GM19452 (cell line): ENCODE measurements around the gene CDK2AP2.
"Not testable (repeated sequence)": the region's sequence is repeated elsewhere in the genome, so short reads cannot be mapped to it uniquely, and the experiment has no call there.

Source experiments
- ATAC-seq: cut with Tn5 transposase; IDR thresholded peaks from one replicate; pipeline ENCODE4 v1.9.1; 2021; ENCODE audit not compliant: unreplicated experiment

CDK2AP2 gene

GRCh38 chr11:67524480-67524808 lies 16.5 kb upstream of the CDK2AP2 start:
- no peak for ATAC-seq

- ATAC-seq, result no peak
Measured at GRCh38 chr11:67523556-67524479, 15.9 kb upstream of the CDK2AP2 start.

DNA sequence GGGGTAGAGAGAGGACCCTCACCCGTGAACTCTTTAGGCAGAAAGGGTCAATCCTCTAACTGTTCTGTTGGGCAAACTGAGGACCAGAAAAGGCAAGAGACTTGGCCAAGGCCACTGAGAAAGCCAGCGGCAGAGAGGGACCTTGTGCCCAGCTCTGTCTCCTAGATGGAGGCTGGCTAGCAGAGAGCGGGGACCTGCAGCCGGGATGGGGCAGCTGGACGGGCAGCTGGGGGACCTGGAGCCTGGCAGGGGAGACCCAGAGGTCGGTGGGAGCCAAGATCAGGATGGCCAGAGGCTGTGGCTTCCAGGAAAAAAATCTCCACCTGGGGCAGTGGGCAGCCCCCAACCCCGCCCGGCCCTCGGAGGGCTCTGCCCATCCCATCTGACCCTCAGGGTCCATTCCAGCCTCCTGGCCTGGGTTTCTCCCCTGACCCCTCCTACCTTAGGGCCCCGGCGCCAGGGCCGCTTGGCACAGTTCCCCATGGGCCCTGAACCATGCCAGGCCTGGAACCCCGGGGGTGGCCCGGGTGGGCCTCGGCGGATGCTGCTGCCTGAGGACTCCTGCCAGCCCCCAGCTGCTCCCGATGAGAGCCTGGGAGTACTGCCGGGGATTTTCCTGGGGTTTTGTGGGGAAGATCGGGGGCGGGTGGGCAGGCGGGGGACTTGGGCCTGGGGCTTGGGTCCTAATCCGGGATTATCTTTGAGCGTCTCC lies 15.0 kb upstream of the CDK2AP2 start, which contains the start of gene CABP2:
Gene CABP2, minus strand, starts transcription at position 603 of the 712 bp plus-strand sequence. Its CDS starts 120 bp downstream, at position 483.
- no peak for ATAC-seq

DNA sequence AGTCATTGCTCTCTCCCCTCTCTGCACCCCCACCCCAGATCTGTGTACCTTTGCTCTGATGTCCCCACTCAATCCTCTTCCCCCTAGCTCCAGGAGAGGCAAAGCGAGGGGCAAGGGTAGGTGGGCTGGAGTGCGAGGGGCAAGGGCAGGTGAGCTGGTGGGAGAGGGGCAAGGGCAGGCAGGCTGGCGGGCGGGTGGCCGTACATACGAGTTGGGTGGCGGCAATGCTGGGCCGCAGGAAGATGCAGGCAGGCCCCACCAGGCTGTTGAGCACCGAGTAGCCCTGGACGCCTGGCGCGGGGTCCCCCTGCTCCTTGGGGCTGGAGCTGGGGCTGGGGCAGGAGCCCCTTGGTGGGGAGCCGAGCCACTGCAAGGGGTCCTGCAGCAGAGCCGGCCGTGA lies 14.4 kb upstream of the CDK2AP2 start:
- ATAC-seq, result no peak

DNA sequence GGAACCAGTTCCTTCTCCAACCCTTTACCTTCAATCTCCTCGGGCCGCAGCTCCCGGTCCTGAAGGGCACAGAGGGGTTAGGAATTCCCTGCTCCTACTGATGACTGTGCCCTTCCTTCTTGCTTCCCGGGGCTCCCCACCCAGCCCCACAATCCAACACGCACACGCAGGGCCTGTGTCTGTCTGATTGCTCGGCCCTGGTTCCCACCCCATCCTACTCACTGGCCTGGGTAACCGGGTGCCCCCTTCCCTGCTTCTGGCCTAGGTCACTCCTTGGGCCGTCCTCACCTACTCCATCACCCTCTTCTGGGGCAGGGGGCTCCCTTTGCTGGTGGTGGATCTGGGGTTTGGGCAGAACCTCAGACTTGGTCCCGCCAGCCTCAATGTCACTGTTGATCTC lies 14.0 kb upstream of the CDK2AP2 start:
- no peak for ATAC-seq

- no peak for ATAC-seq
Measured at GRCh38 chr11:67520856-67521824, 13.2 kb upstream of the CDK2AP2 start.

GRCh38 chr11:67519726-67520125 lies 11.8 kb upstream of the CDK2AP2 start:
- no peak for ATAC-seq

GRCh38 chr11:67517784-67518552 lies 10.0 kb upstream of the CDK2AP2 start:
- no peak for ATAC-seq

- ATAC-seq, result no peak
Measured at GRCh38 chr11:67516806-67517205, 8.8 kb upstream of the CDK2AP2 start.

- no peak for ATAC-seq
Measured at GRCh38 chr11:67514116-67514515, 6.2 kb upstream of the CDK2AP2 start.

DNA sequence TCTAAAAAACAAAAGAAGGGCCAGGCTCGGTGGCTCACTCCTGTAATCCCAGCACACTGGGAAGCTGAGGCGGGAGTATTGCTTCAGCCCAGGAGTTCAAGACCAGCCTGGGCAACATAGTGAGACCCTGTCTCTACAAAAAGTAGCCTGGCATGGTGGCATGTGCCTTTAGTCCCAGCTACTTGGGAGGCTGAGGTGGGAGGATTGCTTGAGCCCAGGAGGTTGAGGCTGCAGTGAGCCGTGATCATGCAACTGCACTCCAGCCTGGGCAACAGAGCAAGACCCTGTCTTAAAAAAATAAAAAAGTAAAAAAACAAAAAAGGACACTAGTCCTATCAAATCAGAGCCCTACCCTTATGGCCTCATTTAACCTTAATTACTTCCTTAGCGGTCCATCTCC lies 3.6 kb upstream of the CDK2AP2 start:
- not testable (repeated sequence) for ATAC-seq

DNA sequence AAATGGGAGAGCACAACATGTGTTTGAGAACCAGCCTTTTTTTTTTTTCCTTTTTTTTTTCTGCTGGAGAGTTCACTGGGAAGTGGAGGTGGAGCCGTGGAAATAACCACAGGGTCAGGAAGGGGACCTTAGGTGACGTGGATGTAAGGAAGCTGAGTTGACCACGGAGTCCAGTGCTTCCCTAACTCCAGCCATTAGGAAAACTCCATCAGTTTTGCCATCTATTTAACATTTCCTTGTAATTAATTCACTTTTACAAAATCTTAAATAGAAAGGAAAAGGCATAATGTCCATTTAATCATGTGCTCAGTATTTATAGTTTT lies 2.0 kb upstream of the CDK2AP2 start:
- no peak for ATAC-seq

DNA sequence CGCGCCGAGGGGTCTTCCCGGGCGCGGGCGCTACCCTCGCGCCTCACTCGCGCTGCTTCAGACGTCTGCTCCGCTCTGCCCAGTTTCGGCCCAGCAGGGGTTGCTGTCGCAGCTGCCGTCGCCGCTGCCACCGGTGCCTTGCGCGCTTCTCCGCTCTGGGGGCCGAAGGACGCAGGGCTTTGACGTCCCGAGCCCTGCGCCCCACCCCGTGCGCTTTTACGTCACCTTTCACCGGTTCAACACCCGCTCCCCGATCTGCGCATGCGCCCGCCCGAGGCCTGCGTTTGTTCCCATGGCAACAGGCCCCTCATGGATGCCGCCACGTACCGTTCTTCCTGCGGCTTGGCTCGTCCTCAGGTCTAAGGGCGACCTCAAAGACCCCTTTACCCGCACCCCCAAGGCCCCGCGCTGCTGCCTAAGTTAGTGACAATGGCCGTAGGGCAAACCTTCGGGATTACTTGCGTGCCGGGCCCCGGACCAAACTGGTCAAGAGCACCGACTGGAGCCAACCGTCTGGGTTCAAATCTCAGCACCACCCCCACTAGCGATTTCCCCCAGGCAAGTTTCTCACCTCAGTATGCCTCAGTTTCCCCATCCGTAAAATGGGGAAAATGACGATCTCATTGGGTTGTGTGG lies 642 bp upstream of the CDK2AP2 start:
- ATAC-seq, result peak; percentile 39

DNA sequence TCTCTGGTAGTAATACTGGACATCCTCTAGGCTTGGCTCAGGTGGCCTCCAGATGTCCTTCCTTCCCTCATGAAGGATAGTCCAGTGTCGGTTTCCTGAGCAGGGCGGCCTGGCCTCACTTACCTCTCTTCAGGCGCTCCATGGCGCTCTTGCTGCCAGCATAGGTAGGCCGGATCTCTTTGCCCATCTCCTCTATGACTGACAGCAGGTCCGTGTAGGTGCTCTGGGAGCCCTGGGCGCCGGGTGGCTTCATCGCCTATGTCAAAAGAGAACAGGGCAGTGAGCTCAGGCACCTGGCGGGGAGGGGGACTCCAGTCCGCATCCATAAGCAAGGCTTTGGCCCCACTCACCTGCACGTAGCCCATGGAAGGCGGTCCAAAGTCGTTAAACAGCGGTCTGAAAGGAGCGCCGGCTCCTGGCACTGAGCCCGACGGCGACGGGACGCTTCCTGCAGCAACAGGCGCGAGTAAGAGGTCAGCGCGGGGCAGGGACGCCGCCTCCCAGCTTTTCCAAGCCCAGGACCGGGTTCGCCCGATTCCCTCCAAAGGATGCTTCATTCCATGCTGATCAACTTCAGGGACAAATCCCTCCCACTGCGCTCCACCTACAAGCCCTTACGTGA lies 609 bp downstream of the CDK2AP2 start:
- ATAC-seq, result no peak

- no peak for ATAC-seq
Measured at GRCh38 chr11:67506426-67507051, 1.4 kb downstream of the CDK2AP2 start.

GRCh38 chr11:67505605-67506396 lies 2.2 kb downstream of the CDK2AP2 start:
- ATAC-seq, result no peak

- no peak for ATAC-seq
Measured at GRCh38 chr11:67504950-67505581, 2.9 kb downstream of the CDK2AP2 start, which contains the start of gene PITPNM1. Gene PITPNM1 (minus strand): TSS chr11:67505363. CDS start chr11:67504180, 1,183 bp downstream.
